GM21360 (cell line): ENCODE results near the gene BBS5.
"Not testable (repeated sequence)": the region's sequence is repeated elsewhere in the genome, so short reads cannot be mapped to it uniquely, and the experiment has no call there.

ENCODE experiments used
- ATAC-seq: cut with Tn5 transposase; IDR thresholded peaks from one replicate; pipeline ENCODE4 v1.9.1; 2021; ENCODE audit warnings: mild to moderate bottlenecking, moderate library complexity; ENCODE audit not compliant: unreplicated experiment

The BBS5 gene

GRCh38 chr2:169485650-169486138 lies 6.4 kb downstream of the BBS5 start:
- ATAC-seq = no peak

GRCh38 chr2:169486487-169486886 lies 7.2 kb downstream of the BBS5 start:
- no peak for ATAC-seq

- no peak for ATAC-seq
Measured at GRCh38 chr2:169490834-169491233, 11.5 kb downstream of the BBS5 start.

- ATAC-seq = no peak
Measured at GRCh38 chr2:169491378-169491777, 12.1 kb downstream of the BBS5 start.

- ATAC-seq = no peak
Measured at GRCh38 chr2:169493360-169493759, 14.1 kb downstream of the BBS5 start.

GRCh38 chr2:169495310-169495928 lies 16.1 kb downstream of the BBS5 start:
- no peak for ATAC-seq

- ATAC-seq = no peak
Measured at GRCh38 chr2:169504651-169505050, 25.4 kb downstream of the BBS5 start.

GRCh38 chr2:169507698-169508097 lies 28.4 kb downstream of the BBS5 start:
- no peak for ATAC-seq

- no peak for ATAC-seq
Measured at GRCh38 chr2:169509298-169509885, 30.1 kb downstream of the BBS5 start, which contains the start of gene KLHL41. KLHL41 (plus strand) TSS chr2:169509702; CDS start chr2:169509779, 77 bp downstream.

- no peak for ATAC-seq
Measured at GRCh38 chr2:169509955-169510354, 30.7 kb downstream of the BBS5 start.

- no peak for ATAC-seq
Measured at GRCh38 chr2:169510496-169510895, 31.2 kb downstream of the BBS5 start.

- ATAC-seq = no peak
Measured at GRCh38 chr2:169511818-169512217, 32.5 kb downstream of the BBS5 start.

- ATAC-seq = no peak
Measured at GRCh38 chr2:169512525-169512924, 33.2 kb downstream of the BBS5 start.

- ATAC-seq = no peak
Measured at GRCh38 chr2:169513094-169513493, 33.8 kb downstream of the BBS5 start.

- no peak for ATAC-seq
Measured at GRCh38 chr2:169513926-169514325, 34.6 kb downstream of the BBS5 start.

GRCh38 chr2:169514758-169515157 lies 35.5 kb downstream of the BBS5 start:
- not testable (repeated sequence) for ATAC-seq

GRCh38 chr2:169516488-169516995 lies 37.2 kb downstream of the BBS5 start:
- not testable (repeated sequence) for ATAC-seq

GRCh38 chr2:169520896-169521295 lies 41.6 kb downstream of the BBS5 start:
- no peak for ATAC-seq

- no peak for ATAC-seq
Measured at GRCh38 chr2:169523681-169524080, 44.4 kb downstream of the BBS5 start.

GRCh38 chr2:169525434-169525833 lies 46.1 kb downstream of the BBS5 start:
- ATAC-seq = no peak

- no peak for ATAC-seq
Measured at GRCh38 chr2:169526451-169526850, 47.2 kb downstream of the BBS5 start.

- ATAC-seq = peak; percentile 84
Measured at GRCh38 chr2:169528271-169528701, 49.0 kb downstream of the BBS5 start.
